Parathyroid adenoma (tissue), 2 donors: ENCODE results near the gene PF4V1.

Source experiments
- H2AFZ ChIP-seq: fragments of 300-600 bp; sonication (generic); one replicate; pipeline ENCODE4 v1.7.0; 2017; ENCODE audit warnings: antibody characterized with exemption, mild to moderate bottlenecking
- H3K27ac ChIP-seq: fragments of 300-600 bp; sonication (generic); one replicate; pipeline ENCODE4 v1.7.0; 2017
- H3K27me3 ChIP-seq: fragments of 300-600 bp; sonication (generic); one replicate; pipeline ENCODE4 v1.7.0; 2017; ENCODE audit warnings: low read length; ENCODE audit not compliant: control insufficient read depth, insufficient read depth
- H3K36me3 ChIP-seq: fragments of 300-600 bp; sonication (generic); one replicate; pipeline ENCODE4 v1.7.0; 2017; ENCODE audit warnings: low read length; ENCODE audit not compliant: control insufficient read depth, insufficient read depth
- H3K4me1 ChIP-seq: fragments of 300-600 bp; sonication (generic); one replicate; pipeline ENCODE4 v1.7.0; 2017; ENCODE audit warnings: control low read depth
- H3K4me2 ChIP-seq: fragments of 300-600 bp; sonication (generic); one replicate; pipeline ENCODE4 v1.7.0; 2017; ENCODE audit warnings: low read length
- H3K4me3 ChIP-seq: fragments of 300-600 bp; sonication (generic); one replicate; pipeline ENCODE4 v1.7.0; 2017; ENCODE audit warnings: low read depth, low read length
- H3K79me2 ChIP-seq: fragments of 300-600 bp; sonication (generic); one replicate; pipeline ENCODE4 v1.7.0; 2017; ENCODE audit warnings: control low read depth
- H3K9ac ChIP-seq: fragments of 300-600 bp; sonication (generic); one replicate; pipeline ENCODE4 v1.7.0; 2017; ENCODE audit warnings: mild to moderate bottlenecking
- H3K9me3 ChIP-seq: fragments of 300-600 bp; sonication (generic); one replicate; pipeline ENCODE4 v1.7.0; 2017; ENCODE audit warnings: low read length; ENCODE audit not compliant: control insufficient read depth
- TF ChIP-seq, protein P1 (sequence below): fragments of 300-600 bp; sonication (generic); IDR thresholded peaks from one replicate; pipeline ENCODE4 v1.7.0; 2017; ENCODE audit warnings: antibody characterized with exemption, mild to moderate bottlenecking
- donor health status: primary hyperparathyroidism.

The PF4V1 gene

GRCh38 chr4:73848183-73848777 is 4.8 kb upstream of the PF4V1 start:
- Histone ChIP-seq H3K36me3 (no peaks in the 10 kb centered on the region), H3K9me3 (no peaks in the 10 kb centered on the region), H3K79me2 (no peaks in the 10 kb centered on the region), H3K4me3 (no peak overlapping the region), H3K9ac (no peak overlapping the region), H3K27me3 (no peaks in the 10 kb centered on the region), H3K4me2 (no peak overlapping the region), H3K4me1 (no peaks in the 10 kb centered on the region), H3K27ac (no peak overlapping the region), H2AFZ (no peak overlapping the region)
- TF ChIP-seq, protein P1, sequence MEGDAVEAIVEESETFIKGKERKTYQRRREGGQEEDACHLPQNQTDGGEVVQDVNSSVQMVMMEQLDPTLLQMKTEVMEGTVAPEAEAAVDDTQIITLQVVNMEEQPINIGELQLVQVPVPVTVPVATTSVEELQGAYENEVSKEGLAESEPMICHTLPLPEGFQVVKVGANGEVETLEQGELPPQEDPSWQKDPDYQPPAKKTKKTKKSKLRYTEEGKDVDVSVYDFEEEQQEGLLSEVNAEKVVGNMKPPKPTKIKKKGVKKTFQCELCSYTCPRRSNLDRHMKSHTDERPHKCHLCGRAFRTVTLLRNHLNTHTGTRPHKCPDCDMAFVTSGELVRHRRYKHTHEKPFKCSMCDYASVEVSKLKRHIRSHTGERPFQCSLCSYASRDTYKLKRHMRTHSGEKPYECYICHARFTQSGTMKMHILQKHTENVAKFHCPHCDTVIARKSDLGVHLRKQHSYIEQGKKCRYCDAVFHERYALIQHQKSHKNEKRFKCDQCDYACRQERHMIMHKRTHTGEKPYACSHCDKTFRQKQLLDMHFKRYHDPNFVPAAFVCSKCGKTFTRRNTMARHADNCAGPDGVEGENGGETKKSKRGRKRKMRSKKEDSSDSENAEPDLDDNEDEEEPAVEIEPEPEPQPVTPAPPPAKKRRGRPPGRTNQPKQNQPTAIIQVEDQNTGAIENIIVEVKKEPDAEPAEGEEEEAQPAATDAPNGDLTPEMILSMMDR, result no peak

DNA sequence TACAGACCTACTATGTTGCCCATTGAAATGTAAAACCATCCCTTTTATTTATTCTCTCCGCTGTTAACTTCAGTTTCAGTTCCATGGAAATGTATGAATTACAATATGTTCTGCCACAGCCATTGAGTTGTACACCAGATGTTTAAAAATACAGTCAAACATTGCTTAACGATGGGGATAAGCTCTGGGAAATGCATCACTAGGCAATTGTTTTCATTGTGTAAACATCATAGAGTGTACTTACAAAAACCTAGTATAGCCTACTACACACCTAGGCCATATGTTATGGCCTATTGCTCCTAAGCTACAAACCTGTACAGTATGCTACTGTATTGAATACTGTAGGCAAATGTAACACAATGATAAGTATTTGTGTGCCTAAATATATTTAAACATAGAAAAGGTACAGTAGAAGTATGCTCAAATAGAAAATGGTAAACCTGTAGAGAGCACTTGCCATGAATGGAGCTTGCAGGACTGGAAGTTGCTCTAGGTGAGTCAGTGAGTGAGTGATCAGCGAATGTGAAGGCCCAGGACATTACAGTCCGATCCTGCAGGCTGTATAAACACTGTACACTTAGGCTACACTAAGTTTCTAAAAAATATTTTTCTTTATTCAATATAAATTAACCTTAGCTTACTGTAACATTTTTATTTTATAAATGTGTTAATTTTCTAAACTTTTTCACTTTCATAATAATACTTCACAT is 2.7 kb upstream of the PF4V1 start:
- H3K27ac ChIP-seq, result no peak overlapping the region
- no peak overlapping the region for H3K4me3 ChIP-seq
- H3K9ac ChIP-seq, result no peak overlapping the region
- no peak overlapping the region for H2AFZ ChIP-seq
- H3K36me3 ChIP-seq, result no peaks in the 10 kb centered on the region
- H3K27me3 ChIP-seq, result no peaks in the 10 kb centered on the region
- no peak overlapping the region for H3K4me2 ChIP-seq
- no peaks in the 10 kb centered on the region for H3K9me3 ChIP-seq
- H3K4me1 ChIP-seq, result no peaks in the 10 kb centered on the region
- no peaks in the 10 kb centered on the region for H3K79me2 ChIP-seq
- TF ChIP-seq, protein P1, result no peak

DNA sequence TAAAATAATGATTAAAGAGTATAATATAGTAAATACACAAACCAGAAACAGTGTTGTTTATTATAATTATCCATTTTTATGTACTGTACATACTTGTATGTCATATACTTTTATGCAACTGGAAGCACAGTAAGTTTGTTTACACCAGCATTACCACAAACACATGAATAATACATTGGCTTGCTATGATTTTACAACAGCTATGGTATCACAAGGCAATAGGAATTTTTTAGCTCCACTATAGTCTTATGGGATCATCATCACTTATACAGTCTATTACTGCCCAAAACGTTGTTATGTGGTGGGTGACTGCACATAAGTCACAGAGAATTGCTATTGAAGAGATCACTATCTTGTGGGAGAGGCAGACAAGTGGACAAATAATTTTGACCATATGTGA is 1.8 kb upstream of the PF4V1 start:
- no peak overlapping the region for H3K4me3 ChIP-seq
- no peaks in the 10 kb centered on the region for H3K27me3 ChIP-seq
- TF ChIP-seq, protein P1, result no peak
- no peak overlapping the region for H3K9ac ChIP-seq
- no peak overlapping the region for H2AFZ ChIP-seq
- no peak overlapping the region for H3K27ac ChIP-seq
- H3K4me1 ChIP-seq, result no peaks in the 10 kb centered on the region
- H3K4me2 ChIP-seq, result no peak overlapping the region
- no peaks in the 10 kb centered on the region for H3K79me2 ChIP-seq
- no peaks in the 10 kb centered on the region for H3K9me3 ChIP-seq
- no peaks in the 10 kb centered on the region for H3K36me3 ChIP-seq

DNA sequence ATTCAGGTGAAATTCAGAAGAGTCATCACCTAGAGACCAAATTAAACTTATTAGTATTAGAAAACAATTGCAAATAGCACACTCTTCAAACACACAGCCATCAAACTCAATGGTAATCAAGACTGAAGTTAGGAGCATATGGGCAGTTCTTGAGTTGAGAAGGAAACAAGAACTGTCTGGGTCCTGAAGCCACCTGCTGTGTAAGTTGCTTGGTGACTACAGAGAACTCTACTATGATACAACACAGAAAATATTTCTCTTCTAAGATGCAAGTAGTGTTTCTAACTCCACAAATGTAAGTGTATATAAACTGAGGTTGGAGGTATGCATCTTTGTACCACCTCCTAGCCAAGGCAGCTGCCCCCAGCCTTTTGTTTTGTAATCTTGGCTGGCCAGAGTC is 325 bp upstream of the PF4V1 start:
- TF ChIP-seq, protein P1, result no peak
- no peak overlapping the region for H3K4me3 ChIP-seq
- H2AFZ ChIP-seq, result no peak overlapping the region
- H3K9me3 ChIP-seq, result no peaks in the 10 kb centered on the region
- H3K27ac ChIP-seq, result no peak overlapping the region
- H3K79me2 ChIP-seq, result no peaks in the 10 kb centered on the region
- no peaks in the 10 kb centered on the region for H3K4me1 ChIP-seq
- no peaks in the 10 kb centered on the region for H3K27me3 ChIP-seq
- H3K9ac ChIP-seq, result no peak overlapping the region
- no peak overlapping the region for H3K4me2 ChIP-seq
- no peaks in the 10 kb centered on the region for H3K36me3 ChIP-seq
